Measurements from ENCODE around the gene AUTS2.

Gene AUTS2

GRCh38 chr7:69818636-69819332 lies 220.5 kb downstream of the AUTS2 start:
- DNase-seq (ENCODE audit: low read depth), result no peak

DNA sequence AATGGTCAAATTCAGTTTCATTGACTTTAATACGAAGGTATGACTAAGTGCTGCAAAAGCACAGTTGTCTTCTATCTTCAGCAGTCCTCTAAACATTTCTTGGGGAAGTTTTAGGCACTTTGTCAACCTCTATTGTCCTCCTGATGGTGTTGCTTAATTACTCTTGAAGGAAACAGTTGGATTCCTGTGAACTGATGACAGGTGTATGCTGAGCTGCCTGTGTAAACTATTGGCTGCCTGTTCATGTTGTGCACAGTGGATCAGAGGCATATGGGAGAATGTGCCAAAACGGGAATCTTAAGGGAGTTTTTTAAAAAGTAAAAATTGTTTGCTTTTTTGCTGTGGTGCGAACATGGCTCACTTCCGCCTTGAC lies 221.0 kb downstream of the AUTS2 start:
- DNase-seq (ENCODE audit: low read depth), result no peak

GRCh38 chr7:69820479-69821192 lies 222.4 kb downstream of the AUTS2 start:
- no peak for DNase-seq (ENCODE audit: low read depth)

DNA sequence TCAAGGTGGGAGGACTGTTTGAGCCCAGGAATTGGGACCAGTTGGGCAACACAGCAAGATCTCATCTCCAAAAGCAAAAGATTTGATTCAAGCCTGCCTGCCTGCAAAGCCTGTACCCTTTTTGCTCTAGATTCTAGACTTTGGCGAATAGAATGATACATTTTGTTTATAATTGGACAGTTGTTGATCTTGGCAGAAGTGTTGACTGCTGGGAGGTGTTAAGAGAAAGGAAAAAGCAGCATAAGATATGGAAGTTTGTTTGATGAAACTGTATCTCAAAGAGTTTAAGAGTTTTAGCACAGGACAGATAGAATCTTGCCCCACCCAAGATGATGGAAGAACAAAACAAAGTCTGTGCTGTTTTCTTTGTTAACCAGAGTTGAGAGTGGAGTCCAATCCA lies 224.1 kb downstream of the AUTS2 start:
- no peak for DNase-seq (ENCODE audit: low read depth)

- DNase-seq (ENCODE audit: low read depth), result no peak
These were observed 225.0 kb downstream of the AUTS2 start for GRCh38 chr7:69823151-69823744.

GRCh38 chr7:69825113-69825972 lies 227.1 kb downstream of the AUTS2 start:
- DNase-seq (ENCODE audit: low read depth), result no peak

- no peak for DNase-seq (ENCODE audit: low read depth)
These were observed 228.0 kb downstream of the AUTS2 start for GRCh38 chr7:69826283-69826682.

DNA sequence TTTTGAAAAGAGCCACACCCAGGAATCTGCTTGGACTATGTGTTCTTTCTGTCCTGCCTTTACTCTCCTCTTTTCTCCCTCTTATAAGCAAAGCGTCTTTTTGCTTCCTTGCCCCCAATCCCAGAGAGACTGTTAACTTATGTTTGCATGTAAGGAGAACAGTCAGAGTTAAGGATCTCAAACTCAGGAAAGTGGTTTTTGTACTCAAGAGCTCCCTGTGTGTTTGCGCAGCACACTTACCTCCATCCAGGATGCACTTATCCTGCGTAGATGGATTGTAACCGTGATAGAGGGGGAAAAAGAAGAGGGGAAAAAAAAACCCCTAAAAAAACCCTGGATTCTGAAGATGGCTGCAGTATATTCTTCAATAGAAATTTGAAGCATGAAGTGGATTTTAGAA lies 228.9 kb downstream of the AUTS2 start:
- DNase-seq (ENCODE audit: low read depth), result no peak

GRCh38 chr7:69827558-69827957 lies 229.3 kb downstream of the AUTS2 start:
- DNase-seq (ENCODE audit: low read depth), result no peak

- DNase-seq (ENCODE audit: low read depth), result no peak
These were observed 234.1 kb downstream of the AUTS2 start for GRCh38 chr7:69832356-69832755.

DNA sequence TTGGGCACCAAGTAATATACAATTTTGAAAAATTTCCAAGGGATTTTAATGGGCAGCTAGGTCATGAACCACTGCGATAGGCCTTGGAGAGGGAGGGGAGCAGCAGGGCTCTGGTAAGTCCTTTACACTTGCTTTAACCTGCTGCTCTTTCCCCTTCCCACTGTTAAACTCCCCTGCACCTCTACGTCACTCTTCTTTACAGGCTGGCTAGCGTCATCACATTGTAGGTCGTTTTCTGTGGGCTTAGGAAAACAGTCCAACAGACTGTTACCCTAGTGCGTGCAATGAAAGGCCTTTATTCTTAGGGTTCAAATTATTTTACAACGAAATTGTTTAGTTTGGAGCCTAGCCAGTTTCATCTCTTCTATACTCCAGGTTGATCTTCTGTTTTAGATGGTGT lies 235.7 kb downstream of the AUTS2 start:
- no peak for DNase-seq (ENCODE audit: low read depth)

GRCh38 chr7:69836702-69837101 lies 238.4 kb downstream of the AUTS2 start:
- DNase-seq (ENCODE audit: low read depth), result no peak

GRCh38 chr7:69837387-69838068 lies 239.3 kb downstream of the AUTS2 start:
- DNase-seq (ENCODE audit: low read depth), result no peak

GRCh38 chr7:69839782-69840181 lies 241.5 kb downstream of the AUTS2 start:
- DNase-seq (ENCODE audit: low read depth), result no peak

DNA sequence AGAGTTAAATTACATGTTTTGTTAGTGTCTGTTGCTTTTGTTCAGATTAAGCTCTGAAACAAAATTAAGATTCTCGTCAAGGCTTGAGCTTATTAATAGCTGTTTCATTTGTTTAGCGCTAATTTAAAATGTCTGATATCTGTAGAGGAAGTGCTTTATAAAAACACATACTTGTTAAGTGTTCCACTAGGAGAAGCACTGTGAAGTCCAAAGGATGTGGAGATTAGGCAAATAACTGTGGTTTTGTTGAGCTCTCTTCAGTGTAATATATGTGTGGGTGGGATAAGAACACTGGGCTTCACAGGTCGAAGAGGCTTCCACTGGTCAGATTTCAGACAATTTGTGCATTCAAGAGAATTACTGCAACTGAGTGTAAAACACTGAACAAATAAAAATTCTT lies 242.0 kb downstream of the AUTS2 start:
- no peak for DNase-seq (ENCODE audit: low read depth)

GRCh38 chr7:69843653-69844052 lies 245.4 kb downstream of the AUTS2 start:
- DNase-seq (ENCODE audit: low read depth), result no peak

GRCh38 chr7:69844264-69844868 lies 246.1 kb downstream of the AUTS2 start:
- no peak for DNase-seq (ENCODE audit: low read depth)

GRCh38 chr7:69845721-69846495 lies 247.6 kb downstream of the AUTS2 start:
- DNase-seq (ENCODE audit: low read depth), result no peak

DNA sequence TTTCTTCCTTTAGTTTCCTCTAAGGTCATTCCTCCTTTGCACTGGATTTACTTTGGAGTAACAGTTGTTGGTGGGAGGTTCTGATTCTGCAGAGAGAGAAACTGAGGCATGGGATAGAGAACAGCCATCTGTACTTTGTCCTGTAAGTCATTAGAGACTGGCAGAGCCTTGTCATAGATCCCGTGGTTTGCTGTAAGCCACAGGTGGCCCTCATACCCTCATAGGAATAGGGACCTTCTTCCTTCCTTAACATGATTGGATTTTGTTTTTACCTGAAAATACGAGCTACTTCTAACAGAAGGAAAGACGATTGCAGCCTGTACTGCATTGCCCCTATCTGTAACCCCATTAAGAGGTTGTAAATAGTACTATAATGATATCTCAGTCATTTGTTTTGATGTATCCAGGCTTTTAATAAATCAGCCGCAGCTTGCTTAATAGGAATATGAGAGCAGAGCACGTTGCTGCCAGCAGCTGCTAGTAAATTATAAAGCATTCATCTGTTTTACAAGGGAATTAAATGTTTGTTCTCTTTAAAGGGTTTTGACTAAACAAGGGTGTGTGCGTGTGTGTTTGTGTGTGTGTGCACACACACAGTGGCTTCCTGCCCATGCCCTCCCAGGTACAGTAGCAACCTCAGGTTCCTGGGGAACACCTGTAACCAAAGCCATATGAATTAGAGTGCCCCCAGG lies 249.8 kb downstream of the AUTS2 start:
- DNase-seq (ENCODE audit: low read depth), result no peak

DNA sequence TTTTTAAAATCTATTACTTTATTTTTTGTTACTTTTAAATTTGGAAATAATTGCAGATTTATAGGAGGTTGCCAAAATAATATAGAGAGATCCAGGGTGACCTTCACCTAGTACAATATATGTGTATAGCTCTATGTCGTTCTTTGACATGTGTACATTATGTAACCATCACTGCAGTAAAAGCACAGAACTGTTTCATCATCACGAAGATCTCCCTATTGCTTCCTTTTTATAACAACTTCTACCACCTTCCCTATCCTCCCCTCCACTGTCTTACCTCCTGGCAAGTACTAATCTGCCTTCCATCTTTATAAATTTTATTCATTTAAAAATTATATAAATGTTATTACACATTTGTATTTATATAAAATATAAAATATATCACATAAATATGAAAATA lies 251.0 kb downstream of the AUTS2 start:
- no peak for DNase-seq (ENCODE audit: low read depth)
